HepG2 (cell line): ENCODE measurements around the gene SLC2A4. TPM values are rescaled to one million over a fixed set of nuclear protein-coding genes. Genes with fewer than 3 reads are reported as not detected.
A peak's percentile ranks its signal among the peaks of the same experiment; 100 is the strongest.

Experiments
- ATAD3A ChIP-seq: sonication (generic); formaldehyde crosslinking; IDR thresholded peaks from 2 replicates; pipeline ENCODE4 v1.4.0; 2020; ENCODE audit warnings: missing genetic modification reagents
- ATF5 ChIP-seq: sonication (generic); formaldehyde crosslinking; IDR thresholded peaks from 2 replicates; pipeline ENCODE4 v1.4.0; 2020; ENCODE audit warnings: mild to moderate bottlenecking, low read depth, missing genetic modification reagents
- CAMTA2 ChIP-seq: sonication (generic); formaldehyde crosslinking; IDR thresholded peaks from 2 replicates; pipeline ENCODE4 v1.4.0; 2020; ENCODE audit warnings: mild to moderate bottlenecking, missing genetic modification reagents, borderline replicate concordance
- DDIT3 ChIP-seq: sonication (generic); formaldehyde crosslinking; IDR thresholded peaks from 2 replicates; pipeline ENCODE4 v1.4.0; 2020; ENCODE audit warnings: mild to moderate bottlenecking, missing genetic modification reagents
- HOXA7 ChIP-seq: sonication (generic); formaldehyde crosslinking; IDR thresholded peaks from 2 replicates; pipeline ENCODE4 v1.8.1; 2022; ENCODE audit warnings: mild to moderate bottlenecking, missing genetic modification reagents, moderate library complexity
- KMT2B ChIP-seq: IDR thresholded peaks from 2 replicates; pipeline ENCODE4 v1.6.1; 2016; ENCODE audit warnings: missing genetic modification reagents, missing compliant biosample characterization
- MBD4 ChIP-seq: IDR thresholded peaks from 2 replicates; pipeline ENCODE4 v1.6.1; 2012; ENCODE audit warnings: low read length, inconsistent platforms, borderline replicate concordance
- NCOA5 ChIP-seq: sonication (generic); formaldehyde crosslinking; IDR thresholded peaks from 2 replicates; pipeline ENCODE4 v1.4.0; 2020; ENCODE audit warnings: missing genetic modification reagents
- NFKBIZ ChIP-seq: IDR thresholded peaks from 2 replicates; pipeline ENCODE4 v1.6.1; 2018; ENCODE audit warnings: missing genetic modification reagents, missing compliant biosample characterization
- SSRP1 ChIP-seq: IDR thresholded peaks from 2 replicates; pipeline ENCODE4 v1.6.1; 2016; ENCODE audit warnings: control low read depth
- U2AF2 ChIP-seq: fragments of 200-400 bp; formaldehyde crosslinking; IDR thresholded peaks from 2 replicates; pipeline ENCODE4 v1.6.1; 2017; ENCODE audit warnings: low read depth, mild to moderate bottlenecking, low read length
- ZBTB21 ChIP-seq: sonication (generic); formaldehyde crosslinking; IDR thresholded peaks from 2 replicates; pipeline ENCODE4 v1.4.0; 2020; ENCODE audit warnings: missing genetic modification reagents
- ZBTB42 ChIP-seq: sonication (generic); formaldehyde crosslinking; IDR thresholded peaks from 2 replicates; pipeline ENCODE4 v1.5.0; 2020; ENCODE audit warnings: mild to moderate bottlenecking, missing genetic modification reagents
- ZBTB46 ChIP-seq: sonication (generic); formaldehyde crosslinking; IDR thresholded peaks from 2 replicates; pipeline ENCODE4 v1.4.0; 2020; ENCODE audit warnings: mild to moderate bottlenecking, missing genetic modification reagents, borderline replicate concordance
- ZNF30 ChIP-seq: sonication (generic); formaldehyde crosslinking; IDR thresholded peaks from 2 replicates; pipeline ENCODE4 v1.5.0; 2020; ENCODE audit warnings: mild to moderate bottlenecking, missing genetic modification reagents
- ZNF34 ChIP-seq: sonication (generic); formaldehyde crosslinking; IDR thresholded peaks from 2 replicates; pipeline ENCODE4 v1.4.0; 2020; ENCODE audit warnings: mild to moderate bottlenecking, missing genetic modification reagents, borderline replicate concordance
- ZNF549 ChIP-seq: sonication (generic); formaldehyde crosslinking; IDR thresholded peaks from 2 replicates; pipeline ENCODE4 v1.5.0; 2020; ENCODE audit warnings: missing genetic modification reagents
- ZNF607 ChIP-seq: sonication (generic); formaldehyde crosslinking; IDR thresholded peaks from 2 replicates; pipeline ENCODE4 v1.5.1; 2020; ENCODE audit warnings: missing genetic modification reagents, mild to moderate bottlenecking, borderline replicate concordance
- ZNF773 ChIP-seq: sonication (generic); formaldehyde crosslinking; IDR thresholded peaks from 2 replicates; pipeline ENCODE4 v1.4.0; 2020; ENCODE audit warnings: missing genetic modification reagents, borderline replicate concordance
- polyA plus RNA-seq, 8 experiments: library from polyadenylated mRNA; depleted of rRNA in 3 of 8; stranded (reverse) in 7 of 8; unstranded in 1 of 8; fragments of >200 nt; fragmentation: Illumina TruSeq in 4 of 8; extraction: Trizol in 4 of 8; gene quantifications; 2 replicates each; pipeline versions ENCODE4 v1.2.1 to v1.2.3, GENCODE V29; 2011 to 2016; ENCODE audit warnings: low read depth in 4 of 8, missing spikeins in 1 of 8, mixed read lengths in 1 of 8; ENCODE audit not compliant: insufficient read depth in 1 of 8
- total RNA-seq, 5 experiments: library from RNA; depleted of rRNA; stranded (reverse); fragments of >200 nt; fragmentation: Illumina TruSeq; extraction: Trizol; gene quantifications; 2 replicates each; pipeline ENCODE4 v1.2.3, GENCODE V29; 2016; ENCODE audit warnings: low read depth in 1 of 5
- TF ChIP-seq, protein P1 (sequence below): sonication (generic); formaldehyde crosslinking; IDR thresholded peaks from 2 replicates; pipeline ENCODE4 v1.4.0; 2020; ENCODE audit warnings: missing genetic modification reagents, borderline replicate concordance
- TF ChIP-seq, protein P2 (sequence below): sonication (generic); formaldehyde crosslinking; IDR thresholded peaks from 2 replicates; pipeline ENCODE4 v1.4.0; 2020; ENCODE audit warnings: mild to moderate bottlenecking, missing genetic modification reagents

SLC2A4 gene
- total and polyA plus RNA-seq, 2 of the 13 experiments (the other 11 are each of a cell fraction or from before 2014, with no cell fraction given), result 4.9 to 5.8 TPM

- TF ChIP-seq ZBTB42 (CRISPR knock-in tag) (no peak), NCOA5 (no peak), HOXA7 (no peak), MBD4 (no peak), ZNF30 (CRISPR knock-in tag) (no peak), ZNF607 (CRISPR knock-in tag) (peak; percentile 61; the same call in 1 of the 2 replicates), KMT2B (CRISPR knock-in tag) (no peak), ATAD3A (CRISPR knock-in tag) (no peak), NFKBIZ (no peak), DDIT3 (no peak), ZNF34 (CRISPR knock-in tag) (0 out of 2 replicates have a peak, but pooled peaks have one; percentile 74), ZNF549 (CRISPR knock-in tag) (no peak), ZBTB46 (CRISPR knock-in tag) (no peak), SSRP1 (no peak), ZBTB21 (CRISPR knock-in tag) (no peak), CAMTA2 (CRISPR knock-in tag) (no peak), U2AF2 (no peak), ATF5 (no peak; the same call in 1 of the 2 replicates), ZNF773 (CRISPR knock-in tag) (no peak)
- TF ChIP-seq, protein P1, sequence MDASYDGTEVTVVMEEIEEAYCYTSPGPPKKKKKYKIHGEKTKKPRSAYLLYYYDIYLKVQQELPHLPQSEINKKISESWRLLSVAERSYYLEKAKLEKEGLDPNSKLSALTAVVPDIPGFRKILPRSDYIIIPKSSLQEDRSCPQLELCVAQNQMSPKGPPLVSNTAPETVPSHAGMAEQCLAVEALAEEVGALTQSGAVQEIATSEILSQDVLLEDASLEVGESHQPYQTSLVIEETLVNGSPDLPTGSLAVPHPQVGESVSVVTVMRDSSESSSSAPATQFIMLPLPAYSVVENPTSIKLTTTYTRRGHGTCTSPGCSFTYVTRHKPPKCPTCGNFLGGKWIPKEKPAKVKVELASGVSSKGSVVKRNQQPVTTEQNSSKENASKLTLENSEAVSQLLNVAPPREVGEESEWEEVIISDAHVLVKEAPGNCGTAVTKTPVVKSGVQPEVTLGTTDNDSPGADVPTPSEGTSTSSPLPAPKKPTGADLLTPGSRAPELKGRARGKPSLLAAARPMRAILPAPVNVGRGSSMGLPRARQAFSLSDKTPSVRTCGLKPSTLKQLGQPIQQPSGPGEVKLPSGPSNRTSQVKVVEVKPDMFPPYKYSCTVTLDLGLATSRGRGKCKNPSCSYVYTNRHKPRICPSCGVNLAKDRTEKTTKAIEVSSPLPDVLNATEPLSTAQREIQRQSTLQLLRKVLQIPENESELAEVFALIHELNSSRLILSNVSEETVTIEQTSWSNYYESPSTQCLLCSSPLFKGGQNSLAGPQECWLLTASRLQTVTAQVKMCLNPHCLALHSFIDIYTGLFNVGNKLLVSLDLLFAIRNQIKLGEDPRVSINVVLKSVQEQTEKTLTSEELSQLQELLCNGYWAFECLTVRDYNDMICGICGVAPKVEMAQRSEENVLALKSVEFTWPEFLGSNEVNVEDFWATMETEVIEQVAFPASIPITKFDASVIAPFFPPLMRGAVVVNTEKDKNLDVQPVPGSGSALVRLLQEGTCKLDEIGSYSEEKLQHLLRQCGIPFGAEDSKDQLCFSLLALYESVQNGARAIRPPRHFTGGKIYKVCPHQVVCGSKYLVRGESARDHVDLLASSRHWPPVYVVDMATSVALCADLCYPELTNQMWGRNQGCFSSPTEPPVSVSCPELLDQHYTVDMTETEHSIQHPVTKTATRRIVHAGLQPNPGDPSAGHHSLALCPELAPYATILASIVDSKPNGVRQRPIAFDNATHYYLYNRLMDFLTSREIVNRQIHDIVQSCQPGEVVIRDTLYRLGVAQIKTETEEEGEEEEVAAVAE, result no peak
- TF ChIP-seq, protein P2, sequence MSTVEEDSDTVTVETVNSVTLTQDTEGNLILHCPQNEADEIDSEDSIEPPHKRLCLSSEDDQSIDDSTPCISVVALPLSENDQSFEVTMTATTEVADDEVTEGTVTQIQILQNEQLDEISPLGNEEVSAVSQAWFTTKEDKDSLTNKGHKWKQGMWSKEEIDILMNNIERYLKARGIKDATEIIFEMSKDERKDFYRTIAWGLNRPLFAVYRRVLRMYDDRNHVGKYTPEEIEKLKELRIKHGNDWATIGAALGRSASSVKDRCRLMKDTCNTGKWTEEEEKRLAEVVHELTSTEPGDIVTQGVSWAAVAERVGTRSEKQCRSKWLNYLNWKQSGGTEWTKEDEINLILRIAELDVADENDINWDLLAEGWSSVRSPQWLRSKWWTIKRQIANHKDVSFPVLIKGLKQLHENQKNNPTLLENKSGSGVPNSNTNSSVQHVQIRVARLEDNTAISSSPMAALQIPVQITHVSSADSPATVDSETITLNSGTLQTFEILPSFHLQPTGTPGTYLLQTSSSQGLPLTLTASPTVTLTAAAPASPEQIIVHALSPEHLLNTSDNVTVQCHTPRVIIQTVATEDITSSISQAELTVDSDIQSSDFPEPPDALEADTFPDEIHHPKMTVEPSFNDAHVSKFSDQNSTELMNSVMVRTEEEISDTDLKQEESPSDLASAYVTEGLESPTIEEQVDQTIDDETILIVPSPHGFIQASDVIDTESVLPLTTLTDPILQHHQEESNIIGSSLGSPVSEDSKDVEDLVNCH (CRISPR knock-in tag), result no peak
These were observed 25.6 kb downstream of the SLC2A4 start, which contains the start of gene EIF5A (continued) for GRCh38 chr17:7306911-7307685.
